SKM-1 treated with dmso at 0.1 percent for 144 hours (cell line): ENCODE data around the gene OR10AD1.
A peak's percentile ranks its signal among the peaks of the same experiment; 100 is the strongest.
"Not testable (repeated sequence)": the region's sequence is repeated elsewhere in the genome, so short reads cannot be mapped to it uniquely, and the experiment has no call there.

Experiments used
- DNase-seq: peaks from one replicate; lab custom pipeline; 2025; ENCODE audit not compliant: unreplicated experiment; lab: John Stamatoyannopoulos, UW

Gene OR10AD1

GRCh38 chr12:48203192-48203591 lies at the start of gene OR10AD1:
Gene OR10AD1, minus strand, starts transcription at chr12:48203292. Its CDS starts 0 bp downstream, at chr12:48203292.
- DNase-seq: no peak

GRCh38 chr12:48247181-48247966 lies 44.3 kb upstream of the OR10AD1 start:
- no peak for DNase-seq

GRCh38 chr12:48237162-48237561 lies 34.1 kb upstream of the OR10AD1 start:
- no peak for DNase-seq

GRCh38 chr12:48235796-48236333 lies 32.8 kb upstream of the OR10AD1 start:
- no peak for DNase-seq

GRCh38 chr12:48231169-48231958 lies 28.3 kb upstream of the OR10AD1 start:
- not testable (repeated sequence) for DNase-seq

- not testable (repeated sequence) for DNase-seq
These were observed 21.4 kb upstream of the OR10AD1 start for GRCh38 chr12:48224533-48224932.

GRCh38 chr12:48221645-48222044 lies 18.6 kb upstream of the OR10AD1 start:
- no peak for DNase-seq

- DNase-seq: no peak
These were observed 17.6 kb upstream of the OR10AD1 start for GRCh38 chr12:48220701-48221100.

GRCh38 chr12:48219631-48220030 lies 16.5 kb upstream of the OR10AD1 start:
- DNase-seq: no peak

- peak; percentile 61 for DNase-seq
These were observed 13.7 kb upstream of the OR10AD1 start for GRCh38 chr12:48216785-48217184.

GRCh38 chr12:48209495-48209894 lies 6.4 kb upstream of the OR10AD1 start:
- DNase-seq: not testable (repeated sequence)

- no peak for DNase-seq
These were observed 326 bp downstream of the OR10AD1 start for GRCh38 chr12:48202766-48203165.

GRCh38 chr12:48201516-48201915 lies 1.6 kb downstream of the OR10AD1 start:
- no peak for DNase-seq

- no peak for DNase-seq
These were observed 2.0 kb downstream of the OR10AD1 start for GRCh38 chr12:48201091-48201490.

- no peak for DNase-seq
These were observed 3.3 kb downstream of the OR10AD1 start for GRCh38 chr12:48199774-48200221.

GRCh38 chr12:48198985-48199384 lies 4.1 kb downstream of the OR10AD1 start:
- no peak for DNase-seq

- DNase-seq: no peak
These were observed 4.5 kb downstream of the OR10AD1 start for GRCh38 chr12:48198672-48198971.

GRCh38 chr12:48197971-48198671 lies 5.0 kb downstream of the OR10AD1 start:
- peak; percentile 77 for DNase-seq

GRCh38 chr12:48197549-48197970 lies 5.5 kb downstream of the OR10AD1 start:
- no peak for DNase-seq

- no peak for DNase-seq
These were observed 8.3 kb downstream of the OR10AD1 start for GRCh38 chr12:48194799-48195201.

- no peak for DNase-seq
These were observed 9.5 kb downstream of the OR10AD1 start for GRCh38 chr12:48193623-48194022.
